T-helper 1 cell treated with Interleukin-12 subunit alpha and Interleukin-12 subunit beta and Interleukin-4 antibody, amounts not matched to agents 30 μg/mL and 1 μg/mL, for 36 hours (primary cell): ENCODE results near the gene TMTC1.

Source experiments
- H3K27ac Mint-ChIP-seq: one replicate; pipeline ENCODE4 v1.8.0; 2021; ENCODE audit warnings: mild to moderate bottlenecking, mixed read lengths
- H3K27me3 Mint-ChIP-seq: one replicate; pipeline ENCODE4 v1.8.0; 2021; ENCODE audit warnings: low read depth, mixed read lengths
- H3K36me3 Mint-ChIP-seq: one replicate; pipeline ENCODE4 v1.8.0; 2021; ENCODE audit warnings: low read depth, mixed read lengths
- H3K4me1 Mint-ChIP-seq: one replicate; pipeline ENCODE4 v1.8.0; 2021; ENCODE audit warnings: low read depth, mixed read lengths
- H3K4me3 Mint-ChIP-seq: one replicate; pipeline ENCODE4 v1.8.0; 2021; ENCODE audit warnings: mild to moderate bottlenecking, moderate library complexity, mixed read lengths
- H3K9me3 Mint-ChIP-seq: one replicate; pipeline ENCODE4 v1.8.0; 2021; ENCODE audit warnings: mixed read lengths

TMTC1 gene

DNA sequence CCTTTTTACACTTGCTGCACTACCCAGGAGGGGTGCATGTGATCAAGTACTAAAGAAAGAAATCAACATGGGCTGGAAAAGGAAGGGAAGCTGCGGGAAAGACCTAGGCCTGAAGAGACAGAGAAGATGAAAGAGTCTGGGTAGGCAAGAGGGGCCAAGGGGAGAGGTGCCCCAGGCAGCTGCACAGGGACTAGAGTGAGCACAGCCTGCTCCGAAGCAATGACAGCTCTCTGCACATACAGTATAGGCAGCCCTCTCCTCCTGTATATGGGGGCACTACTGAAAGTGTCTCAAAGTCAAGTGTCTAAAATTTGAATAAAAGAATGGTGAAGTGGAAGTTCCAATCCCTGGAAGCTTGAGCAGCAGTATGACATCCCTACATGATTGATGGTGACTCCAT is 112.0 kb downstream of the TMTC1 start:
- no peak overlapping the region for H3K4me3 Mint-ChIP-seq
- no peaks in the 10 kb centered on the region for H3K36me3 Mint-ChIP-seq
- H3K4me1 Mint-ChIP-seq, result no peaks in the 10 kb centered on the region
- no peaks in the 10 kb centered on the region for H3K9me3 Mint-ChIP-seq
- H3K27me3 Mint-ChIP-seq, result no peaks in the 10 kb centered on the region
- no peak overlapping the region for H3K27ac Mint-ChIP-seq

- no peak overlapping the region for H3K27ac Mint-ChIP-seq
- H3K9me3 Mint-ChIP-seq, result no peaks in the 10 kb centered on the region
- no peaks in the 10 kb centered on the region for H3K27me3 Mint-ChIP-seq
- no peak overlapping the region for H3K4me3 Mint-ChIP-seq
- no peaks in the 10 kb centered on the region for H3K36me3 Mint-ChIP-seq
- H3K4me1 Mint-ChIP-seq, result no peaks in the 10 kb centered on the region
Observed at GRCh38 chr12:29667011-29667410, 116.7 kb downstream of the TMTC1 start.

- H3K36me3 Mint-ChIP-seq, result no peaks in the 10 kb centered on the region
- no peak overlapping the region for H3K27ac Mint-ChIP-seq
- no peaks in the 10 kb centered on the region for H3K9me3 Mint-ChIP-seq
- H3K27me3 Mint-ChIP-seq, result no peaks in the 10 kb centered on the region
- H3K4me3 Mint-ChIP-seq, result no peak overlapping the region
- no peaks in the 10 kb centered on the region for H3K4me1 Mint-ChIP-seq
Observed at GRCh38 chr12:29665107-29665506, 118.6 kb downstream of the TMTC1 start.

DNA sequence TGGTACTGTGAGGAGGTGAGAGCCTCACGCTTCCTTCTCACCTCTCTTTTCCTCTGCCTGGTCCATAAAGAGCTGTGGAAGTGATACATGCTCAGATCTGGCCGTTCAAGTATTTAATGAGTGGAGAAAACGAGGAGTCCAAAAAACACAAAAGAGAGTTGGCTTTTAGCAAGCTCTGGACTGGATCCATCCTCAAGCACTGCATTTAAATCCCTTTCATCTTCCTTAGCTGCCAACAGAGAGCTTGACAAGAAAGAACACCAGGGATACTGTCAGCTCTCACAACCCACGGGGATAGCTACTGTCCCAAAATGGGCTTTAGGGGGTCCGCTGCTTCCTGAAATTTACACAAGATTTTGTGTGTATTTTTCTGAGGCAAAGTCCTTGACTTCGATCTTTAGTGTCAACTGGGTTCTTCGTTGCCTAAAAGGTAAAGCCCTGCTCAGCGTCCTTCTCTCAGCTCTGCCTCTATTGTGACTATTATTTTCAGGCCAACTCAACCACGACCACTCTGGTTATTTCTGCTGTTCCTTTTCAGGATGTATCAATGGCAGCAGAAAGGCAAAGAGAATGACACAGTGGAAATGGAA is 120.9 kb downstream of the TMTC1 start:
- no peaks in the 10 kb centered on the region for H3K27me3 Mint-ChIP-seq
- H3K4me1 Mint-ChIP-seq, result no peaks in the 10 kb centered on the region
- no peaks in the 10 kb centered on the region for H3K36me3 Mint-ChIP-seq
- no peak overlapping the region for H3K27ac Mint-ChIP-seq
- no peaks in the 10 kb centered on the region for H3K9me3 Mint-ChIP-seq
- H3K4me3 Mint-ChIP-seq, result no peak overlapping the region

DNA sequence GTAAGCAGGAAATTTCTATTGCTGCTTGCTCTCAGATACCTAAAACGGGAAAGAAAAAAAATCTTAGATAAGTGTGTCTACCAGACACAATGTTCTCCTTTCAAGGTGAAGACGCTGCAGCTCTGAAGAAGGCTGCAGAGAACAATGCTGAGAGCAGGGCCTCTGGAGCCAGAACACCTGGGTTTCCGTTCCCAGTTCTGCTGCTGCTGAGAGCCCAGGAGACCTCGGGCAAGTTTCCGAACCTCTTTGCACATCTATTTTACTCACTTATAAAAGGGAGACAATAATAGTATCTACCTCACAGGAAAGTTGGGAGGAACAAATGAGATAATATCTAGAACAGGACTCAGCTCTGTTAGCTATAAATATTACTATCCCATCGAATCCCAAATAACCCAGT is 122.9 kb downstream of the TMTC1 start:
- no peak overlapping the region for H3K4me3 Mint-ChIP-seq

GRCh38 chr12:29656762-29657538 is 126.8 kb downstream of the TMTC1 start:
- H3K27me3 Mint-ChIP-seq, result no peaks in the 10 kb centered on the region
- no peak overlapping the region for H3K4me3 Mint-ChIP-seq
- no peaks in the 10 kb centered on the region for H3K4me1 Mint-ChIP-seq
- no peaks in the 10 kb centered on the region for H3K36me3 Mint-ChIP-seq
- no peak overlapping the region for H3K27ac Mint-ChIP-seq
- H3K9me3 Mint-ChIP-seq, result no peaks in the 10 kb centered on the region

More for the DNA sequence above, 122.9 kb downstream of the TMTC1 start:
- H3K4me1 Mint-ChIP-seq, result no peaks in the 10 kb centered on the region
- no peaks in the 10 kb centered on the region for H3K36me3 Mint-ChIP-seq
- no peak overlapping the region for H3K27ac Mint-ChIP-seq
- H3K9me3 Mint-ChIP-seq, result no peaks in the 10 kb centered on the region
- no peaks in the 10 kb centered on the region for H3K27me3 Mint-ChIP-seq

- no peaks in the 10 kb centered on the region for H3K27me3 Mint-ChIP-seq
- no peaks in the 10 kb centered on the region for H3K9me3 Mint-ChIP-seq
- H3K4me1 Mint-ChIP-seq, result no peaks in the 10 kb centered on the region
- no peak overlapping the region for H3K4me3 Mint-ChIP-seq
- H3K36me3 Mint-ChIP-seq, result no peaks in the 10 kb centered on the region
- H3K27ac Mint-ChIP-seq, result no peak overlapping the region
Observed at GRCh38 chr12:29655861-29656260, 127.9 kb downstream of the TMTC1 start.

- Mint-ChIP-seq H3K36me3 (no peaks in the 10 kb centered on the region), H3K4me1 (no peaks in the 10 kb centered on the region), H3K27me3 (no peaks in the 10 kb centered on the region)
Observed at GRCh38 chr12:29653286-29653685, 130.5 kb downstream of the TMTC1 start.

DNA sequence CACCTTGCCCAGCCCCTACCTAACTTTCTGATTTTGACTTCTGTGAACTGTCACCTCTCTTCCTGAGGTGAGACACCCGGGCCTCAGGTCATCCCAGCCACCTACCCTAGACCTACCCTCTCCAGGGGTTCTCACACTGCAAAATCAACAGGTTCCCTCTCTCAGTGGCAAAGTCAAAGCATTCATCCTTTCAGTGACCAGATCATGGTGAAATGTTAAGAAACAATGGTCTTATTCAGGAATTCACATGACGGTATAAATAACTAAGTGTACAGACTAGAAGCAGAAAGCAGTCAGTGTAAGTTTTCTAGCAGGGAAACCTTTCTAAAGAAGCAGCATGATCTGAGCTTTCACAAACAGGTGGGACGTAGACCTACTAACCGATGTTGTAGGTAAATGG is 133.4 kb downstream of the TMTC1 start:
- Mint-ChIP-seq H3K27me3 (no peaks in the 10 kb centered on the region), H3K4me1 (no peaks in the 10 kb centered on the region), H3K27ac (no peak overlapping the region), H3K4me3 (no peak overlapping the region), H3K36me3 (no peaks in the 10 kb centered on the region), H3K9me3 (no peaks in the 10 kb centered on the region)

More at GRCh38 chr12:29653286-29653685, 130.5 kb downstream of the TMTC1 start:
- no peaks in the 10 kb centered on the region for H3K9me3 Mint-ChIP-seq
- H3K4me3 Mint-ChIP-seq, result no peak overlapping the region
- no peak overlapping the region for H3K27ac Mint-ChIP-seq

DNA sequence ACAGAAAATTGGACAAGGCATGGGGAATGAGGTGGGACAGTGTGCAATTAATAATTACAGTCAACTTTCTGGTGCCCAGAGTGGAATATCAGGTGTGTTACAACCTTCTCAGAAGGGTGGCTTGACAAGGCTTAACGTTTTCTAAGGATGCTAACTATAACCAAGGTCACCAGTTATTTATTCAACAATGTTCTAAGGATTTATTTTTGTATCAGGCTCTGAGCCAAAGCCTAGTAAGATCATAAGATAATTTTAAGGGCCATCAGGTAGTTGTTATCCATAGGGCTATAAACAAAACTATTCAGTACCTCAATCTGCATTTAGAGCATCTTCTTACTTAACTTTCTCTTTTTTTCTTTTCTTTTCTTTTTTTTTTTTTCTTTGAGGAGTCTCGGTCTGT is 134.0 kb downstream of the TMTC1 start:
- no peak overlapping the region for H3K4me3 Mint-ChIP-seq
- H3K27ac Mint-ChIP-seq, result no peak overlapping the region
- no peaks in the 10 kb centered on the region for H3K9me3 Mint-ChIP-seq
- no peaks in the 10 kb centered on the region for H3K27me3 Mint-ChIP-seq
- no peaks in the 10 kb centered on the region for H3K36me3 Mint-ChIP-seq
- H3K4me1 Mint-ChIP-seq, result no peaks in the 10 kb centered on the region

GRCh38 chr12:29644536-29645162 is 139.1 kb downstream of the TMTC1 start:
- Mint-ChIP-seq H3K4me3 (no peak overlapping the region), H3K36me3 (no peaks in the 10 kb centered on the region), H3K27ac (no peak overlapping the region), H3K4me1 (no peaks in the 10 kb centered on the region), H3K27me3 (no peaks in the 10 kb centered on the region), H3K9me3 (no peaks in the 10 kb centered on the region)

DNA sequence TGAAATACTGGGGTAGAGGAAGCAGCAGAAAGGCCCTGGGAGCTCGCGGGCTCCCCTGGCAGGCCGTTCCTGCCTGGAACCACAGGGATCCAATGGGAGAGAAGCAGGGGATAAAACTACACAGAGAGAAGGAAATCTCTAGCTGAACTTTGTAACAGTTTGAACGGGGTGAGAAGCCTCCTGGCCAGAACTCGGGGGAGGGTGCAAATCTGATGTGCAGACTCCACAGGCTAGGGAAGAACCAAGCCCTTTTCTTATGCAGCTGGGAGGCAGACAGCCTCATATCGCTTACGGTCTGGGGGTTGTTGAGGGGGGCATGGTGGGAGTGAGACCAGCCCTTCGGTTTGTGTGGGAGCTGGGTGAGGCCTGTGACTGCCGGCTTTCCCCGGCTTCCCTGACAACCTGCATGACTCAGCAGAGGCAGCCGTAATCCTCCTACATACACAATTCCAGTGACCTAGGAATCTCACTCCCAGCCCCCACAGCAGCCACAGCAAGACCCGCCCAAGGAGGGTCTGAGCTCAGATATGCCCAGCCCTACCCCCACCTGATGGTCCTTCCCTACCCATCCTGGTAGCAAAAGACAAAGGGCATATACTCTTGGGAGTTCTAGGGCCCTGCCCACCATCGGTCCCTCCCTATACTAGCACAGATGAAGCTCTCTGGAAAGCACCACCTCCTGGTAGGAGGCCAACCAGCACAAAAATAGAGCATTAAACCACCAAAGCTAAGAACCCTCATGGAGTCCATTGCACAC is 143.0 kb downstream of the TMTC1 start:
- H3K36me3 Mint-ChIP-seq, result no peaks in the 10 kb centered on the region
- no peak overlapping the region for H3K27ac Mint-ChIP-seq
- H3K9me3 Mint-ChIP-seq, result no peaks in the 10 kb centered on the region
- H3K4me3 Mint-ChIP-seq, result no peak overlapping the region
- no peaks in the 10 kb centered on the region for H3K4me1 Mint-ChIP-seq
- no peaks in the 10 kb centered on the region for H3K27me3 Mint-ChIP-seq

- Mint-ChIP-seq H3K36me3 (no peaks in the 10 kb centered on the region), H3K4me3 (no peak overlapping the region), H3K27ac (no peak overlapping the region), H3K27me3 (no peaks in the 10 kb centered on the region), H3K9me3 (no peaks in the 10 kb centered on the region), H3K4me1 (no peaks in the 10 kb centered on the region)
Observed at GRCh38 chr12:29639893-29640495, 143.7 kb downstream of the TMTC1 start.

DNA sequence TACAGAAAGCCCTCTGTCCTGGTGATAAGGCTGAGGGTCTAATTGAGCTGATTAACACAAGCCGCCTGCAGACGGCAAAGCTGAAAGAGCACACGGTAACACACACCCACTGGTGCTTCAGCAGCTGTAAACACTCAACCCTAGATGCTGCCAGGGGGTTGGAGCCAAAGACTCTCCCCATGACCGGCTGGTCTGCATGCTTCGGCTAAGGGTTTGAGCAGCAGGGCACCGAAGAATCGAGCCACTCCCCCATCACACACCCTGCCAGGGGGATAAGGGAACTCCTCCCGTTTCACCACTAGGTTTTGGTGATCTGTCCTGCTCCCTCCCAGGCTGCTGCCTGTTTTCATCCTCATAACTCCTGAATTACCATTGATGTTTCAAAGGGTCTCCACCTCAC is 145.2 kb downstream of the TMTC1 start:
- no peak overlapping the region for H3K4me3 Mint-ChIP-seq
- no peaks in the 10 kb centered on the region for H3K36me3 Mint-ChIP-seq
- H3K27ac Mint-ChIP-seq, result no peak overlapping the region
- no peaks in the 10 kb centered on the region for H3K27me3 Mint-ChIP-seq
- no peaks in the 10 kb centered on the region for H3K9me3 Mint-ChIP-seq
- no peaks in the 10 kb centered on the region for H3K4me1 Mint-ChIP-seq
